Mucosa of descending colon (tissue), 3 donors: ENCODE data around the gene TIGD6. TPM values are rescaled to one million over a fixed set of nuclear protein-coding genes. Genes with fewer than 3 reads are reported as not detected.

Experiments used
- ATAC-seq: fragments of 200-7000 bp; cut with Tn5 transposase; one replicate; pipeline ENCODE4 v1.9.1; 2020; ENCODE audit warnings: mild to moderate bottlenecking, moderate library complexity
- DNase-seq, 3 donors: peaks; one replicate each; pipeline ENCODE4 v3.0.0-alpha.2; 2020
- H3K36me3 ChIP-seq: fragments of 200-600 bp; one replicate; pipeline ENCODE4 v1.8.0; 2021; ENCODE audit warnings: low read depth, mild to moderate bottlenecking
- H3K4me1 ChIP-seq: fragments of 200-600 bp; one replicate; pipeline ENCODE4 v1.8.0; 2021; ENCODE audit warnings: low read depth, mild to moderate bottlenecking
- H3K4me3 ChIP-seq: fragments of 200-600 bp; one replicate; pipeline ENCODE4 v1.8.0; 2021; ENCODE audit warnings: mild to moderate bottlenecking
- H3K9me3 ChIP-seq: fragments of 200-600 bp; one replicate; pipeline ENCODE4 v1.8.0; 2021; ENCODE audit warnings: mild to moderate bottlenecking
- intact Hi-C, 2 donors: fragments of 100-400 bp; cut with DNase I in 1 of 2; cut with micrococcal nuclease in 1 of 2; formaldehyde crosslinking; loops; one replicate each; pipeline versions ENCODE4 v1.11.0 to v1.11.1; 2022; cut with DNase I, micrococcal nuclease
- total RNA-seq, 3 donors: library from RNA; stranded (reverse); fragmentation: NEBNext Ultra II Directional in 2 of 3; extraction: Animal tissue kit (Norgen Biotek cat#: 25700) in 2 of 3; gene quantifications; one replicate each; pipeline versions ENCODE4 v1.2.1 to v1.2.4, GENCODE V29; 2021 to 2023
- TF ChIP-seq, protein P1 (sequence below): fragments of 200-600 bp; IDR thresholded peaks from one replicate; pipeline ENCODE4 v1.8.0; 2022; ENCODE audit warnings: antibody characterized with exemption, mild to moderate bottlenecking
- donor health status: DM: no; HTN: no; CAD: no; lungs with moderate emphysema.
- donor health status: DM: no; HTN: no; CAD: no.
- donor health status: DM: no; HTN: yes; CAD: no.

The TIGD6 gene
- total RNA-seq, 3 donors from 2014 or later: 3.0 to 4.3 (median 4.2) TPM

DNA sequence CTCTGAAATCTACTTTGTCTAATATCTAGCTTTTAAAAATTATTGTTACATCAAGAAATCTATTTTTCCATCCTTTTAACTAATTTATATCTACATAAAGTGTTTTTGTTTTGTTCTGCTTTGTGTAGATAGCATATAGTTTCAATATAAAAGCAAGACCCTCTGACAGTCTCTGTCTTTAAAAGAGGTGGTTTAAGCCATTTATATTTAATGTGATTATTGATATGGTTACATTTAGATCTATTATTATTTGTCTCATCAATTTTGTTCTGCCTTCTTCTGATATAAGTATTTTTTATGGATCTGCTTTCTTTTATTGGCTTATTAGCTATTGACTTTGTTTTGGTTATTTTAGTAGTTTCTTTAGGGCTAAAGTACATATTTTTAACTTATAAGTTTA lies 16.1 kb upstream of the TIGD6 start:
- DNase-seq (no peak), ATAC-seq (no peak)
- TF ChIP-seq, protein P1, sequence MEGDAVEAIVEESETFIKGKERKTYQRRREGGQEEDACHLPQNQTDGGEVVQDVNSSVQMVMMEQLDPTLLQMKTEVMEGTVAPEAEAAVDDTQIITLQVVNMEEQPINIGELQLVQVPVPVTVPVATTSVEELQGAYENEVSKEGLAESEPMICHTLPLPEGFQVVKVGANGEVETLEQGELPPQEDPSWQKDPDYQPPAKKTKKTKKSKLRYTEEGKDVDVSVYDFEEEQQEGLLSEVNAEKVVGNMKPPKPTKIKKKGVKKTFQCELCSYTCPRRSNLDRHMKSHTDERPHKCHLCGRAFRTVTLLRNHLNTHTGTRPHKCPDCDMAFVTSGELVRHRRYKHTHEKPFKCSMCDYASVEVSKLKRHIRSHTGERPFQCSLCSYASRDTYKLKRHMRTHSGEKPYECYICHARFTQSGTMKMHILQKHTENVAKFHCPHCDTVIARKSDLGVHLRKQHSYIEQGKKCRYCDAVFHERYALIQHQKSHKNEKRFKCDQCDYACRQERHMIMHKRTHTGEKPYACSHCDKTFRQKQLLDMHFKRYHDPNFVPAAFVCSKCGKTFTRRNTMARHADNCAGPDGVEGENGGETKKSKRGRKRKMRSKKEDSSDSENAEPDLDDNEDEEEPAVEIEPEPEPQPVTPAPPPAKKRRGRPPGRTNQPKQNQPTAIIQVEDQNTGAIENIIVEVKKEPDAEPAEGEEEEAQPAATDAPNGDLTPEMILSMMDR: no peak
- H3K36me3 ChIP-seq: peaks cover 10% of the 10 kb centered on the region
- H3K4me1 ChIP-seq: peaks cover 6% of the 10 kb centered on the region
- H3K9me3 ChIP-seq: peaks cover 3% of the 10 kb centered on the region
- intact Hi-C loops: no loop called here
- H3K4me3 ChIP-seq: no peak overlapping the region

DNA sequence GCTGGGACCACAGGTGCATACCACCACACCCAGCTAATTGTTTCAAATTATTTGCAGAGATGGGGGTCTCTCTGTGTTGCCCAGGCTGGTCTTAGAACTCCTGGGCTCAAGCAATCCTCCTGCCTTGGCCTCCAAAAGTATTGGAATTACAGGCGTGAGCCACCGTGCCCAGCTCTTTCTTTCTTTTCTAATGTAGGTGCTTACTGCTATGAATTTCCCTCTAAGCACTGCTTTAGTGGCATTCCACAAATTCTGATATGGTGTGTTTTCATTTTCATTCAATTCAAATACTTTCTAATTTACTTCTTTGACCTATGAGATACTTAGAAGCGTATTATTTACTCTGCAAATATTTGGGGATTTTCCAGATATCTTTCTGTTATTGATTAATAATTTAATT lies 15.0 kb upstream of the TIGD6 start:
- peaks cover 3% of the 10 kb centered on the region for H3K9me3 ChIP-seq
- ATAC-seq (no peak), DNase-seq (no peak)
- no peak overlapping the region for H3K4me3 ChIP-seq
- H3K4me1 ChIP-seq: peaks cover 6% of the 10 kb centered on the region
- TF ChIP-seq, protein P1: no peak
- intact Hi-C loops: no loop called here
- H3K36me3 ChIP-seq: peaks cover 5% of the 10 kb centered on the region

DNA sequence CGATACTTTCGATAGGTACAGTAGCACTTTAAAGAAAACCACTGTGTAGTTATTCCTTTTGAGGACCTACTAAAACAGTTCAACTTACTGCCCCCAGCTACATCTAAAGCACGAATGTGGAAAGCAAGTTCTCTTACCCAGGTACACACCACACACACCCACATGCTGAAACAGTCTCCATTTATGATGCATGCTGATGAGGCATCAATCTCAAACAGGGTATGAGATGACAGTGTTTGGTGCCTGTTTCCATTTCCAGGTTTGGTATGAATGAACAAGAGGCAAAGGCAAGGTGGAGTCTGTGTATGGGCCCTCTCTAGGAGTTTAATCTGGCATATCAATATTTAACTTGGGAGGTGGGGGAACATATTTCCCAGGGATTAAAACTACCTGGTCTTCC lies 14.0 kb upstream of the TIGD6 start:
- H3K36me3 ChIP-seq: no peaks in the 10 kb centered on the region
- intact Hi-C loops: no loop called here
- no peak for ATAC-seq
- TF ChIP-seq, protein P1: no peak
- H3K4me1 ChIP-seq: peaks cover 6% of the 10 kb centered on the region
- no peak overlapping the region for H3K4me3 ChIP-seq
- peaks cover 3% of the 10 kb centered on the region for H3K9me3 ChIP-seq
- no peak for DNase-seq

DNA sequence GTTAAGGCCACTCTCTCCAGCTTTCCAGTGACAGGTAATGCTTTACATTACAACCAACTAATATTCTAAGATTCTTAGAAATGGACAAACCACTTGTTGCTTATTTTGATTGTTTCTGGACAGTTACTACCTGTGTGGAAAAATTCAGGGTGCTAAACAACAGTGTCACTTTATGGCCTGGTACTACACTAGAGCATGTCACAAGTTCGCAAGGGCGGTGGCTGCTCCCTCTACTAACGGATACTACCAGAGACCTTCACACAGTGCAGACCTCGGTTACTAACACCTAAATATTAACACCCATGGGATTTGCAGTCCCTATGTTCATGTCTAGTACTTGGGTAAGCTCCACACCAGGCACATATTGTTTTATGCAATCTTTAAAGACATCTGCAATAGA lies 13.5 kb upstream of the TIGD6 start:
- TF ChIP-seq, protein P1: no peak
- intact Hi-C loops: no loop called here
- DNase-seq: peak in 1 of 3 donors; percentile 47
- H3K4me3 ChIP-seq: no peak overlapping the region
- H3K9me3 ChIP-seq: peaks cover 3% of the 10 kb centered on the region
- peak; percentile 63 for ATAC-seq
- H3K36me3 ChIP-seq: no peaks in the 10 kb centered on the region
- H3K4me1 ChIP-seq: peaks cover 6% of the 10 kb centered on the region

DNA sequence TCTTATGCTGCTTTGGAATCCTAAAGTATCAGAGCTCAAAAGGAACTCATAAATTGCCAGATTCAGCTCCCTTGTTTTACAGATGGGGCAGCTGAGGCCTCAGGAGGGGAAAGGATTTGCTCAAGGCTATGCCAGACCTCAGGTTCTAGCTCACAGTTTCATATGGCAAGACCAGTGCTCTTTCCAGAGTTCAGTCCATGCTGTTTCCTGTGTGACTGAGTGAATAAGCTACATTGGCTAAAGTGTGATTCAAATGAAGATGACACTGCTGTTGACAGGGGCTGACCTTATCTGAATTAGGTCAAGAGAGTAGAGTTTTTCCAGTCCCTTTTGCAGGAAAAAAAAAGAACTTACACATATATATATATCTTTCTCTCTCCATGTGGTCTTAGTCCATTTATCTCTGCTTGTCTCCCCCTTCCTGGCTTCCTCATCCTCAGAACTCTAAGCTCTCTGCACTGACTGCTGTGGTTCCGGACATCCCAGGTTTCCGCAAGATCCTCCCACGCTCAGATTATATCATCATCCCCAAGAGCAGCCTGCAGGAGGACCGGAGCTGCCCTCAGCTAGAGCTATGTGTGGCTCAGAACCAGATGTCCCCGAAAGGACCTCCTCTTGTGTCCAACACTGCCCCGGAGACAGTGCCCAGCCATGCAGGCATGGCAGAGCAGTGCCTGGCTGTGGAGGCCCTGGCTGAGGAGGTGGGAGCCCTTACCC lies 9.4 kb upstream of the TIGD6 start:
- intact Hi-C loops: no loop called here

More for the DNA sequence above, 9.4 kb upstream of the TIGD6 start:
- Histone ChIP-seq H3K4me1 (peaks cover 6% of the 10 kb centered on the region), H3K9me3 (no peaks in the 10 kb centered on the region), H3K36me3 (no peaks in the 10 kb centered on the region), H3K4me3 (no peak overlapping the region)
- DNase-seq: no peak
- TF ChIP-seq, protein P1: no peak
- no peak for ATAC-seq
